CD4-positive, alpha-beta T cell treated with Interleukin-6 for 4 hours (primary cell): Measurements from ENCODE around the gene SLC1A2.

Source experiments
- DNase-seq: peaks from one replicate; pipeline ENCODE4 v3.0.0-alpha.2; 2020; ENCODE audit warnings: mixed read lengths

SLC1A2 gene

GRCh38 chr11:35419184-35419829 is at the start of gene SLC1A2:
SLC1A2 (minus strand) TSS chr11:35419558; CDS start chr11:35418966, 592 bp downstream.
- no peak for DNase-seq

DNA sequence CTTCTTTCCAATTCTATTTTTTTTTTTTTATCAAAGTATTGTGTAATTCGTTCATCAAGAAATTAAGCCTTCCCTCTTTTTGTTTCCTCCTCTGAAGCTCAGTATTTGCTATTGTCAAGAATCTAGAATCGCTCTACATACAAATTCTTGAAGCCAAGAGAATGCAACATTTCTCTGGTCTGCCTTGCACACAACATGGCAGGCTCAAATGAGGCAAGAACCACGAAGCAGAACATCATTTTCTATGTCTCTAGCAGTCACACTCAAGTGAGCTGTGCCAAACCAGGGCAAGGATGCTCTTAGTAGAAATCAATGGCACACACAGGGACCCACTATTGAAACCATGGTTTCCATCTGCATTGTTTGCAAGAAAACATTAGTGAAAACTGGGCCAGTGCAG is 46.7 kb upstream of the SLC1A2 start:
- DNase-seq: no peak

DNA sequence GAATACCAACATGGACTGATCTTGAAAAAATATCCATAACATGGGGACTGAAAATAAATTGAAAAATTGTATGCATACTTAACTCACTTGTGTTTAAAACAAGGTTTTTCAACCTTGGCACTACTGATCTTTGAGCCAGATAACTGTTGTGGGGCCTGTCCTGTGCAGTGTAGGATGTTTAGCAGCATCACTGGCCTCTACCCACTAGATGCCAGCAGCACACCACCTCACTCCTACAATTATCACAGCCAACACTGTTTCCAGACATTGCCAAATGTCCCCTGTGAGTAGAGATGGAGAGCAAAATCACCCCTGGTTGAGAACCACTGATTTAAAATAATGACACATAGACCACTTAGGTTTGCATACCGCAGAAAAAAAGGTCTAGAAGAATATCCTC is 45.0 kb upstream of the SLC1A2 start:
- no peak for DNase-seq

- no peak for DNase-seq
These were observed 44.0 kb upstream of the SLC1A2 start for GRCh38 chr11:35463331-35463751.

- DNase-seq: no peak
These were observed 42.7 kb upstream of the SLC1A2 start for GRCh38 chr11:35461917-35462538.

- no peak for DNase-seq
These were observed 40.1 kb upstream of the SLC1A2 start for GRCh38 chr11:35459489-35459888.

DNA sequence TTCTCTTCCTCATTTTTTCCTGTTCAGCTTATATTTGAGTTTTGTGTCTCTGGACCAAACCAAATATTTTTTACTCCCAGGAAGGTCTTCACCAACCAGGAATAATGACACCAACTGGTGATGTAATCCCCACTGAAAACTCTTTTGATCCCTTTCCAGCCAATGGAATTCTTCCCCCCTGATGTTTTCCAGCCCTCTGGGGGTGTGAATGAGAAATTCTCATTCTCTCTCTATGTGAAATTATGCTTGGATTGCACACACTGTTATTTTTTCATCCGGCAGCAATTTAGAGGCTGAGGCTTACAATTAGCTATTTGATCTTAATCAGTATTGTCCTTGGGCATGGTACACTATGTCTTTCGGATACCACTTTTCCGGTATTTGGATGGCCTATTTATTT is 39.5 kb upstream of the SLC1A2 start:
- DNase-seq: no peak

DNA sequence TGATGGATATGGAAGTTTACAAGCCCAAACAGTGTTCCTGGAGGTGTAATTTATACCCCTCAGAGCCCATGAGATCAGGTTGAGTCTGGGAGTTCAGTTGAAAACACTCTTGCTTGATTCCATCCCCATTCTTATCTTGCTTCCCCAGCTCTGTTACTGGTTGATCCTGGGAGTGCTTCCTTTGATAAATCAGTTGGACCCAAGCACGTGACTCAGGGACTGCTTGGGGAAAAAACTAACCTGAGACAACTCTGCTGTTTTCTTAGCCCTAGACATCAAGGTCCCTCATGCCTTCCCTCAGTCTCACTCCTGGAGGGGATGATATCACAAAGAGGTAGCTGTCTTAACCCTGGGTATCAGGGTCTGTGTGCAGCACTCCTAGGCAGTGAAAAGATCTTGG is 35.0 kb upstream of the SLC1A2 start:
- no peak for DNase-seq

- DNase-seq: no peak
These were observed 17.4 kb upstream of the SLC1A2 start for GRCh38 chr11:35436581-35437250.

DNA sequence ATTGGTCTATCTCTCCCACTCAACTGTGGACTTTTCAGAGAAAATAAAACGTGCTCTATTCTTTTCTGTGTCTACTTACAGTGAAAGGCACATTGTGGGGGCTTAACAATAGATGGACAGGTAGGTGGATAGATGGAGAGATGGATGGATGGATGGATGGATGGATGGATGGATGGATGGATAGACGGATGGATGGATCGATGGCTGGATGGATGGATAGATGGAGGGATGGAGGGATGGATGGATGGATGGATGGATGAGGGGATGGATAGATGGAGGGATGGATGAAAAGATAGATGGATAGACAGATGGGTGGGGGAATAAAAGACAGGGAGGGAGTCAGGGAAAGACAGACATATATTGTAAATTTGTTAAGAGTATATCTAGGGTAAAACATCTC is 14.2 kb upstream of the SLC1A2 start:
- no peak for DNase-seq

GRCh38 chr11:35432464-35432863 is 13.1 kb upstream of the SLC1A2 start:
- DNase-seq: no peak

- no peak for DNase-seq
These were observed 7.7 kb upstream of the SLC1A2 start for GRCh38 chr11:35427071-35427470.

DNA sequence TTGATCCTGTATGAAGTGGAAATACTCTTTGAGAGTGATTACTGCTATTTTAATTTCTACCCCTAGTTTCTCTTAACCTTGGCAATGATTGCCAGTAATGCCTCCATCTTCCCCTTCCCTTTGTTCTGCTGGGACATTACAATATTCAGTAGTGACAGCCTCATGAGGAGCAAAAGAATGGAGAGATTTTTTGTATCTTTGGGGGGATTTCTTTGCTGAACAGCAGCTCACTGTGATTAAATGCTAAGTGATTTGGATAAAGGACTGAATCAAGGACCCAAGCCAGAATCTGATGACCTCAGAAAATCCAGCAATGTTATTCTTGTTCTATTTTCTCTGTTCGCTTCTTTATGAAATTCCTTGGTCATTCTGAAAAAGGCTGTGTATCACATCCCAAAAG is 7.0 kb upstream of the SLC1A2 start:
- no peak for DNase-seq

DNA sequence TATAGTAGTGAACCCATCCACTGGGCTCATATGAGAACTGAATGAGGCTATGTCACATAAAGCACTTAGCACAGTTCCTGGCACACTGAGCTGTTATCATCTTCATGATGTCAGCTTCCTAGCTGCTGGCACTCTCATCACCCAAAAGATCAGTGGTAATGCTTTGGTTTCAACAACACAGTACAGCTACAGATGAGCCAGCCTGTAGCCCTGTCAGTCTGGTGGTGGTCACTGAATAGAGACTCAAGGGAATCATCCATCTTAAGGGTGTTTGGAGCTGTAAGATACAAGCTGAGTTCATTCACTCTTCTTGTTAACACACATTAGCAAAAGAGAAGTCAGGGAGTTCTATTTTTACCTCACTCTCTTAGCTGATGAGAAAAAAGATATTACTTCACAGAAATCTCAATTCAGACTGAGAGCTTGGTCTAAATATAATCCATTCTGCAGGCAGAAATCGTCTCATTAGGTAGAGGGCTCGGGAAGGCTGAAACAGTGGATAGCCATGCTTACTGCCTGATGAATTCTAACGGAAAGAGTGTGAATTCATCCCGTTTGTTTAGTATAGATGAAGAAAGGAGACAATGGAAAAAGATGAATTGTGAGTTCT is 6.3 kb upstream of the SLC1A2 start:
- DNase-seq: no peak

GRCh38 chr11:35424157-35424940 is 5.0 kb upstream of the SLC1A2 start:
- DNase-seq: no peak

DNA sequence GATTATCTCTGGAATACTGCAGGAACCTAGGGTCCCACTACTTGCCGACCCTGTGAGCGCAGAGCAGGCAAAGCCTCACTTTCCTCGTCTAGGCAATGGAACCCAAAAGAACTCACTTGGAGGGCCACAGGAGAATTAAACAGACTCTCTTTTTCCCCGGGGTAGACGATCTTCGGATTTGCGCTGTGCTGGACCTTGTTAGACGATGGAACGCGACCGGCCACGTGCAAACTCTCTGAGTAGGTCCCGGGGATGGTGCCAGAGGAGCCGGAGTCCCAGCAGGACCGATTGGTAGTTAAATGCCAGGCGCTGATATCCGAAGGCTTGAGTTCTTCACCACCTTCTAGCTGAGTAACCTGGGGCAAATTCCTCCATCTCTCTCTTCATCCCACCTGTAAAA is 1.0 kb upstream of the SLC1A2 start:
- no peak for DNase-seq

DNA sequence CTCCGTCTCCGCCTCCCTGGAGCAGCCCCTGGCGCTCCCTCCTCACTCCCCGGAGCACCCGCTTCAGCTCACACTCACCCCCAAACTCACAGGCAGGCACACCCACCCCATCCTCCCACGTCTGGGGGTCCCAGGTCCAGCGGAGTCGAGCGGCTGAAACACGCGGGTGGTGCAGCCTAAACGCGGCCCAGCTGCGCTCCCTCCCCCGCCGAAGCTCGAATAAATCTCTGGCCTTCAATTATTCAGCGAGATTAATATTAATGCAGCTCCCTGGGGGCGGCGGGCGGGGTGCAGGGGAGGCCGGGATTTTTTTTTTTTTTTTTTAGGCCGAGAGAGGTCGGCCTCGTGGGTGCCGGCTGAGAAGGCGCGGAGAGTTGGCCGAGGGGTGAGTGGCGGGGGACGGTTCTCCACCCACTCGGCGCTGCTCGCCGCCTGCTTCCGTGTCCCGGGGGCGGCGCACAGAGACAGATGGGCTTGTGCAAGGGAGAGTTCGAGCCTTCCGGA is 524 bp upstream of the SLC1A2 start:
- no peak for DNase-seq

DNA sequence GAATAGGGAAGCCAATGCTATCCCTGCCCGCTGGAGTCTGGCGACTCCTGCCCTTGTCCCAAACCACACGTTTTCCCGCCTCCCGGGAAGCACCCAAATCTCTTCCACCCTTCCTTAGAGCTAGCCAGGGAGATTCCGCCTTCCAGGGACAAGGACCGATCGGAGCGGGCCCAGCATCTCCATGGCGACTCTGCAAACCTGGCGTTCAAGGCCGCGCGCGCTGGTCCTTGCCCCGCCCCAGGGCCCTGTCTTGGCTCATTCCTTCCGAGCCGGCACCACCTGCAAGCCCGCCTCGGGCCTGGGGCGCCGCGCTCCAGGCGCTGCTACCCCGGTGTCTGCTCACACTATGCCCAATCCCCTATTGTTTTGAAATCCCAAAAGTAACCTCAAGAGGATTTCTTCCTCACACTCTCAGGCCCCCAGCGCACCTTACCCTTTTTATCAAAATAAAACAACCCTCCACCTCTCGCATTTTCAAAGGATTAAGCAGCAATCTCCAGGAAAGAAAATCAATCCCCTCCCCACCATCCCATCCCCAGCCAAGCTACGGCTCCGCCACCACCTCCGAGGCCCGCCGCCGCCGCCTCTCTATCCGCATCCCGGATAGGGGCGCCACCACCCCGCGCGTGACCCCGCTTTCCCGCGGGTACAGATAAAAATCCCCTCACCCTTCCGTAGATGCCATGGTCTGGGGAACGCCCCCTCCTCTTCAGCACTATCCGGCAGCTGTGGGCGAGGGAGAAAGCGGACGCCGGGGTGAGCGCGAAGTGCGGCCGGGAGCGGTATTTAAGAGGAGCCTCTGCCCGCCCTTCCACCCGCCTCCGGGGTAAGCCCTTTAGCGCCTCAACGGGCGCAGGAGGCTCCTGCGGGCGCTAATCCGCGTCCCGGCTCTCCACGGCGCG is 825 bp downstream of the SLC1A2 start:
- no peak for DNase-seq

- no peak for DNase-seq
These were observed 3.9 kb downstream of the SLC1A2 start for GRCh38 chr11:35415487-35415886.

DNA sequence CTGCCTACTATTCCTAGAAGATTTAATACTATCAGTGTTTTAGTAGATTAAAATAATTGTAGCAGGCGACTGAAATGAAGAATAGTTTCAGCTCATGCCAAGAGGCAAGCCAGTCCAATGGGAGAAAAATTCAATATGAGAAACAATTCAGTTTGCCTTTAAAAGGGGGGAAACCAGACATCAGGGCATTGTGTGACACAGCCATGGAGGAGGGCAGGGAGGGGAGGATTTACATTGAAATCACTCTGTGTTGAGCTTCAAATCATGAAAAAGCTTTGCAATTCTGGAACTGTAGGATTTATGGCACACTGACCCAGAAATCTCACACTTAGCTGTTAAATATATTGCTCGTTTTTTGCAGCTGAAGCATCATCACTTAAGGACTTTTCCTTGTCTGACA is 4.6 kb downstream of the SLC1A2 start:
- DNase-seq: no peak

DNA sequence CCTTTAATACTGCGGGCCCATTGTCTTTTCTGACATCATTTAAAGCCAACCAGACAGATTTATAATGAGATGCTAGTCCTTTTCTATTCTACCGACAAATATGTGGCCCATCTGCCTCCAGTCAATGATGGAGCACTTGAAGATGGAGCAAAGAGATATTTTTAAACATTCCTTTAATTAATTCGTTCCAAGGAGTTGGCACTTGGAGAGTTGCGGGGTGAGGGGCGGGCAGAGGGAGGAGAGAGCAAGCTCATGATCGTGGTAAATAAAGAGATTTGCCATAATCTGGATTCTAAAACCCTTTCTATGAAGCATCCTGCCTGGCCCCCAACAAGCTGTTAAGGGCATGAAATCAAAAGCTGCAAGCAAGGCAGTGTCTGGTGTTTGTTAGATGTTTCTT is 5.0 kb downstream of the SLC1A2 start:
- no peak for DNase-seq

DNA sequence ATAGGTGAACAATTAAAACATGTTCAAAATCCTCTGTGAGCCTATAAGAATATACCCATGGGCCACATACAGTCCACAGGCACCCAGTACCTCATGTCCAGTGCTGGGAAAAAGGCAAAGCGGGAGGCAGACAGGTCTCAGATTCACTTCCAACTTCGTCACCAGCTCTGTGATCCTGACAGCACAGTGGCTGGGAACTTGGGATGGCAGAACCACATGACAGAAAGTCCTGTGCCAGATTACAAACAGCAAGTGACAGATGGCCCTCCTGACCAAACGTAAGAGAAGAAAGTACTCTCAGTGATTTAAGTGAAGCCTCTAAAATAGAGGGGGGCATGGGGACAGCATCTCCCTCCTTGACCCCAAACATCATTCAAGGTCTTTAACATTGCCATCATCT is 5.8 kb downstream of the SLC1A2 start:
- DNase-seq: no peak
